Measurements from ENCODE around the gene HELZ. TPM values are rescaled to one million over a fixed set of nuclear protein-coding genes. Genes with fewer than 3 reads are reported as not detected.

The HELZ gene
- total RNA-seq, 1 donor from 2014 or later, result 53.4 TPM

DNA sequence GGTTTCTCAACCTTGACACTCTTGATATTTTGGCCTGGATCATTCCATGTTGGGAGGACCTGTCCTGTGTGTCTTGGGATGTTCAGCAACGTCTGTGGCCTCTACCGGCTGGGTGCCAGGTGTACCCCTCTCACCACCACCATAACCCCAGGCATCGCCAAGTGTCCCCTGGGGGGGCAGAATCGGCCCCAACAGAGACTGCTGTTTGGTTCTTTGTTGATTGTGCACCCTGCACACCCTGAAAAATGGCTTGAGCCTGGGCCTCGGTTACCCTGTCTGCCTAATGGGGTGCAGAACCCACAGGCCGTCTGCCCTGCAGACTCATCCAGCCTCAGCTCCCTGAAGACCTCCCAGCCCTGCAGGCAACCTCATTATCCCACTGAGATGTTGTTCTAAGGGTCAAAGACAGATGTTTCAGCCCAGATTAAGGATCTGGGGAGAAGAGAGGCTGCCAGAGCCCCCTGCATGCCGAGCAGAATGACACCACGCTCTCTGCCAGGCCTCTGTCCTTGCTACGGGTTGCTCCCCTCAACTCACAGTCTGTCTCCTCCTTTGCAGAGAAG lies 191.5 kb downstream of the HELZ start:
- Histone ChIP-seq H3K27me3 (ENCODE audit: insufficient read depth, low read length) (no peaks in the 10 kb centered on the region), H3K9me3 (ENCODE audit: insufficient read depth, low read depth, low read length) (peaks cover 9% of the 10 kb centered on the region), H3K27ac (ENCODE audit: low read depth, low read length) (no peak overlapping the region), H3K4me1 (ENCODE audit: insufficient read depth, low read length) (no peaks in the 10 kb centered on the region), H3K79me2 (ENCODE audit: insufficient read depth, low read length) (no peaks in the 10 kb centered on the region), H3K4me3 (ENCODE audit: insufficient read depth, low read depth, low read length) (no peak overlapping the region), H3K36me3 (ENCODE audit: insufficient read depth, low read length) (no peaks in the 10 kb centered on the region), H3K4me2 (ENCODE audit: low read length) (no peak overlapping the region), H2AFZ (ENCODE audit: low read depth, low read length) (no peak overlapping the region), H3K9ac (ENCODE audit: low read length) (no peak overlapping the region), H4K20me1 (ENCODE audit: insufficient read depth, low read length) (no peaks in the 10 kb centered on the region)
- TF ChIP-seq, protein P1, sequence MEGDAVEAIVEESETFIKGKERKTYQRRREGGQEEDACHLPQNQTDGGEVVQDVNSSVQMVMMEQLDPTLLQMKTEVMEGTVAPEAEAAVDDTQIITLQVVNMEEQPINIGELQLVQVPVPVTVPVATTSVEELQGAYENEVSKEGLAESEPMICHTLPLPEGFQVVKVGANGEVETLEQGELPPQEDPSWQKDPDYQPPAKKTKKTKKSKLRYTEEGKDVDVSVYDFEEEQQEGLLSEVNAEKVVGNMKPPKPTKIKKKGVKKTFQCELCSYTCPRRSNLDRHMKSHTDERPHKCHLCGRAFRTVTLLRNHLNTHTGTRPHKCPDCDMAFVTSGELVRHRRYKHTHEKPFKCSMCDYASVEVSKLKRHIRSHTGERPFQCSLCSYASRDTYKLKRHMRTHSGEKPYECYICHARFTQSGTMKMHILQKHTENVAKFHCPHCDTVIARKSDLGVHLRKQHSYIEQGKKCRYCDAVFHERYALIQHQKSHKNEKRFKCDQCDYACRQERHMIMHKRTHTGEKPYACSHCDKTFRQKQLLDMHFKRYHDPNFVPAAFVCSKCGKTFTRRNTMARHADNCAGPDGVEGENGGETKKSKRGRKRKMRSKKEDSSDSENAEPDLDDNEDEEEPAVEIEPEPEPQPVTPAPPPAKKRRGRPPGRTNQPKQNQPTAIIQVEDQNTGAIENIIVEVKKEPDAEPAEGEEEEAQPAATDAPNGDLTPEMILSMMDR (IDR thresholded peaks at IDR 0.05; ENCODE audit: insufficient read depth, low read depth, low read length), result no peak
- no peak for TF ChIP-seq EZH2 (IDR thresholded peaks at IDR 0.05; ENCODE audit: insufficient read depth, low read length)
- no peak overlapping the region for H3K4me3 Mint-ChIP-seq (ENCODE audit: unreplicated experiment)
- DNase-seq (ENCODE audit: low read depth), result no peak
- FAIRE-seq, result no peak
- H3K27me3 Mint-ChIP-seq (ENCODE audit: low read depth, unreplicated experiment), result peaks cover 25% of the 10 kb centered on the region
- H3K9me3 Mint-ChIP-seq (ENCODE audit: unreplicated experiment), result peaks cover 15% of the 10 kb centered on the region
- no peaks in the 10 kb centered on the region for H3K36me3 Mint-ChIP-seq (ENCODE audit: low read depth, unreplicated experiment)
- no peaks in the 10 kb centered on the region for H3K4me1 Mint-ChIP-seq (ENCODE audit: low read depth, unreplicated experiment)
- no peak overlapping the region for H3K27ac Mint-ChIP-seq (ENCODE audit: unreplicated experiment)

DNA sequence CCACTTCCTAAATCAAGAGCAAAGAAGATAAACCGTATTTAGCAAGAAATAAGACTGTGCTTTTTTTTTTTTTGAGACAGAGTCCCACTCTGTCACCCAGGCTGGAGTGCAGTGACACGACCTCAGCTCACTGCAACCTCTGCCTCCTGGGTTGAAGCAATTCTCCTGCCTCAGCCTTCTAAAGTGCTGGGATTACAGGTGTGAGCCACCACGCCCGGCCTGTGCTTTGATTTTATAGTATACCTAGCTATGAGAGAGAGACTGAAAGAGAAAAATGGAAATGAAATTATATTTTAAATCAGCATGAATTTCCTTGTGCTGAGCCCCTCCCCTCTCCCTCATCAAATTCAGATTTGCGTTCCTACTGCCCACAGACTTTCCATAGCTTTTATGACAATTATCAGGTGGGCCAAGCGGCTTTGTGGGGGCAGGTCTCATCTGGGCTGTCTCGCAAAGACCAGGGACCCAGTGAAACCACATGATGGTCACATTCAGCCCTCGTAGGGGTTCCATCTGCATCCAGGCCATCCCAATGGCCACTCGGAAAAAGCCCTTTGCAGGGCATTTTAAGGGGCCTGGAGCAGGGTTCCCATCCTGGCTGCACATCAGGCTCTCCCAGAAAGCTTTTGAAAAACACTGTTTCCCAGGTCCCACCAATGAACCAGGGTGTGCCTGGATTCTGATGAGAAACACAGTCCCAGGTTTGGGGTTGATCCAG lies 192.1 kb downstream of the HELZ start:
- no peak for FAIRE-seq
- H3K79me2 ChIP-seq (ENCODE audit: insufficient read depth, low read length), result no peaks in the 10 kb centered on the region
- Mint-ChIP-seq H3K4me3 (ENCODE audit: unreplicated experiment) (no peak overlapping the region), H3K27me3 (ENCODE audit: low read depth, unreplicated experiment) (peaks cover 25% of the 10 kb centered on the region), H3K36me3 (ENCODE audit: low read depth, unreplicated experiment) (no peaks in the 10 kb centered on the region), H3K9me3 (ENCODE audit: unreplicated experiment) (peaks cover 18% of the 10 kb centered on the region), H3K27ac (ENCODE audit: unreplicated experiment) (no peak overlapping the region), H3K4me1 (ENCODE audit: low read depth, unreplicated experiment) (no peaks in the 10 kb centered on the region)
- H3K4me2 ChIP-seq (ENCODE audit: low read length), result no peak overlapping the region
- no peaks in the 10 kb centered on the region for H4K20me1 ChIP-seq (ENCODE audit: insufficient read depth, low read length)
- H3K4me3 ChIP-seq (ENCODE audit: insufficient read depth, low read depth, low read length), result no peak overlapping the region
- DNase-seq (ENCODE audit: low read depth), result no peak
- TF ChIP-seq EZH2 (IDR thresholded peaks at IDR 0.05; ENCODE audit: insufficient read depth, low read length), result no peak
- TF ChIP-seq, protein P1 (IDR thresholded peaks at IDR 0.05; ENCODE audit: insufficient read depth, low read depth, low read length), result no peak
- H3K36me3 ChIP-seq (ENCODE audit: insufficient read depth, low read length), result no peaks in the 10 kb centered on the region
- H3K27ac ChIP-seq (ENCODE audit: low read depth, low read length), result no peak overlapping the region
- peaks cover 9% of the 10 kb centered on the region for H3K9me3 ChIP-seq (ENCODE audit: insufficient read depth, low read depth, low read length)
- no peaks in the 10 kb centered on the region for H3K27me3 ChIP-seq (ENCODE audit: insufficient read depth, low read length)
- H3K4me1 ChIP-seq (ENCODE audit: insufficient read depth, low read length), result no peaks in the 10 kb centered on the region
- no peak overlapping the region for H3K9ac ChIP-seq (ENCODE audit: low read length)
- no peak overlapping the region for H2AFZ ChIP-seq (ENCODE audit: low read depth, low read length)

DNA sequence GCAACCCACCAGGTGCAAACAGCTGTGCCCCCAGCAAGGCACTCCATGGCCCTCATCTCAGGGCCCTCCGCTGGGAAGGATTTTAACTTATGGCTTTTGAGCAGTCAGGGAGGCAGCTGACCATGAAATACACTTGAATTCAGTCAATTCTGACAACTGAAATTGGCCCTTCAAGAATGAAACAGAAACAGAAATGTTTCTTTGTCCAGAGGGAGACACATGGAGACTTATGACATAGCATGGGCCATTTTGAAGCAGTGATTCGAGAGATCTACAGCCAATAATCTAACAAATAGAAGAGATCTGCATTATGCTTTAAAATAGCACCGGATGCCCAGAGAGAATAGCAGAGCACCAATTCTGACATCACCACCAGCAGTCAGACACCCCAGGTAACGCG lies 193.2 kb downstream of the HELZ start:
- Histone ChIP-seq H3K27ac (ENCODE audit: low read depth, low read length) (no peak overlapping the region), H3K4me3 (ENCODE audit: insufficient read depth, low read depth, low read length) (no peak overlapping the region), H3K4me1 (ENCODE audit: insufficient read depth, low read length) (no peaks in the 10 kb centered on the region), H3K9me3 (ENCODE audit: insufficient read depth, low read depth, low read length) (peaks cover 12% of the 10 kb centered on the region), H2AFZ (ENCODE audit: low read depth, low read length) (no peak overlapping the region), H3K36me3 (ENCODE audit: insufficient read depth, low read length) (no peaks in the 10 kb centered on the region), H3K4me2 (ENCODE audit: low read length) (no peak overlapping the region), H3K9ac (ENCODE audit: low read length) (no peak overlapping the region), H3K79me2 (ENCODE audit: insufficient read depth, low read length) (no peaks in the 10 kb centered on the region), H3K27me3 (ENCODE audit: insufficient read depth, low read length) (no peaks in the 10 kb centered on the region), H4K20me1 (ENCODE audit: insufficient read depth, low read length) (no peaks in the 10 kb centered on the region)
- no peak overlapping the region for H3K27ac Mint-ChIP-seq (ENCODE audit: unreplicated experiment)
- DNase-seq (ENCODE audit: low read depth), result no peak
- FAIRE-seq, result no peak
- H3K4me3 Mint-ChIP-seq (ENCODE audit: unreplicated experiment), result no peak overlapping the region
- H3K36me3 Mint-ChIP-seq (ENCODE audit: low read depth, unreplicated experiment), result peaks cover 4% of the 10 kb centered on the region
- H3K4me1 Mint-ChIP-seq (ENCODE audit: low read depth, unreplicated experiment), result no peaks in the 10 kb centered on the region
- TF ChIP-seq EZH2 (IDR thresholded peaks at IDR 0.05; ENCODE audit: insufficient read depth, low read length), result no peak
- TF ChIP-seq, protein P1 (IDR thresholded peaks at IDR 0.05; ENCODE audit: insufficient read depth, low read depth, low read length), result no peak
- H3K27me3 Mint-ChIP-seq (ENCODE audit: low read depth, unreplicated experiment), result peaks cover 30% of the 10 kb centered on the region
- peaks cover 26% of the 10 kb centered on the region for H3K9me3 Mint-ChIP-seq (ENCODE audit: unreplicated experiment)
